ENCODE results near the gene NOTO.

GRCh38 chr2:73255007-73255644 is 52.8 kb downstream of the NOTO start:
- no peak for TF ChIP-seq RNF2 (IDR thresholded peaks at IDR 0.05; ENCODE audit: borderline replicate concordance, low read depth, low read length, missing control alignments, poor library complexity, severe bottlenecking)
- no peak for TF ChIP-seq JUND (IDR thresholded peaks at IDR 0.05; ENCODE audit: low read length)
- TF ChIP-seq POLR2AphosphoS5 (IDR thresholded peaks at IDR 0.05; ENCODE audit: low read depth, low read length): 0 out of 2 replicates have a peak, but pooled peaks have one; percentile 66
- no peak for TF ChIP-seq HDAC6 (IDR thresholded peaks at IDR 0.05; ENCODE audit: low read depth, low read length)
- TF ChIP-seq CTCF (IDR thresholded peaks at IDR 0.05; ENCODE audit: control extremely low read depth in 1 of 3, insufficient read depth in 1 of 3, low read depth in 1 of 3, low read length in 3 of 3): no peak
- no peak for TF ChIP-seq NRF1 (IDR thresholded peaks at IDR 0.05; ENCODE audit: low read depth, low read length)
- TF ChIP-seq FOSL1 (IDR thresholded peaks at IDR 0.05; ENCODE audit: insufficient read depth, low read depth, low read length): no peak
- TF ChIP-seq EP300 (IDR thresholded peaks at IDR 0.05; ENCODE audit: borderline replicate concordance in 1 of 2, low read depth in 2 of 2, low read length in 2 of 2): no peak
- TF ChIP-seq CREB1 (IDR thresholded peaks at IDR 0.05): no peak

All from H1 (cell line).